Erythroblast (primary cell): Measurements from ENCODE around the gene LRRC75B.

Experiments used
- GATA1 ChIP-seq: IDR thresholded peaks from 2 replicates; pipeline ENCODE4 v1.6.1; 2011; ENCODE audit warnings: low read depth, mild to moderate bottlenecking, control low read depth, low read length, moderate library complexity
- POLR2A ChIP-seq: IDR thresholded peaks from 2 replicates; pipeline ENCODE4 v1.6.1; 2011; ENCODE audit warnings: mild to moderate bottlenecking, low read length

DNA sequence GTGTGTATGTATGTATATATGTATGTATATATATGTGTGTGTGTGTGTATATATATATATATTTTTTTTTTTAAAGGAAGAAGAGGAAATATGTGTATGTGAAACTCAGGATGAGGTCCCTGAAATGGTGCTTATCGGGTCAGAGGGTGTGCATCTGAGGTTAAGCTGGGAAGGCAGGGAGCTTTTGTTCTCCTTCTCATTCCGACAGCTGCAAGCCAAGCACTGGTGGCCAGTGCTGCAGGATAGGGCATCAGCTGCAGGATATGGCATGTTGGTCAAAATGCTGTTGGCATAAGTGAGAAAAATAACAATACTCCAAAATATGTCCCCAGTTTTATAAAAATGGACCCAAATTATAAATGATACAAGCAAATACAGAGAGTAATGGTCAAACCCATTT is 29.6 kb downstream of the LRRC75B start:
- no peak for TF ChIP-seq POLR2A
- TF ChIP-seq GATA1 = no peak
